ENCODE data around the gene KCNMB2. TPM values are rescaled to one million over a fixed set of nuclear protein-coding genes. Genes with fewer than 3 reads are reported as not detected.

KCNMB2 gene
- polyA plus RNA-seq, 1 of the 3 experiments (the other 2 are of a cell fraction): not detected

- Histone ChIP-seq H3K36me3 (replicated peaks in 1 of 2; ENCODE audit: control insufficient read depth in 1 of 2, insufficient read depth in 2 of 2, low read length in 1 of 2) (no peaks in the 10 kb centered on the region), H2AFZ (ENCODE audit: low read depth) (no peak overlapping the region), H3K27ac (ENCODE audit: low read depth in 2 of 2, low read length in 1 of 2) (no peak overlapping the region), H3K4me1 (ENCODE audit: control insufficient read depth in 1 of 2, insufficient read depth in 2 of 2, low read depth in 1 of 2, low read length in 1 of 2) (no peaks in the 10 kb centered on the region), H3F3A (replicated peaks; ENCODE audit: insufficient read depth) (no peaks in the 10 kb centered on the region), H3K4me3 (ENCODE audit: low read depth in 2 of 2, low read length in 1 of 2) (no peak overlapping the region), H3K79me2 (ENCODE audit: insufficient read depth) (no peaks in the 10 kb centered on the region), H4K20me1 (ENCODE audit: insufficient read depth) (no peaks in the 10 kb centered on the region), H3K9me3 (no peaks in the 10 kb centered on the region), H3K9me2 (no peaks in the 10 kb centered on the region), H3K4me2 (no peak overlapping the region), H3K9ac (no peak overlapping the region), H3K27me3 (ENCODE audit: insufficient read depth) (no peaks in the 10 kb centered on the region)
- 46% methylated on average over 3 of the region's 3 CpGs for WGBS (ENCODE audit: low lambda C conversion rate)
- no peak for TF ChIP-seq TCF12 (IDR thresholded peaks at IDR 0.05)
- no peak for TF ChIP-seq ELF1 (IDR thresholded peaks at IDR 0.05)
- TF ChIP-seq SMC3 (IDR thresholded peaks at IDR 0.05; ENCODE audit: low read depth, low read length): no peak
- no peak for TF ChIP-seq USF1 (IDR thresholded peaks at IDR 0.05; ENCODE audit: borderline replicate concordance, low read depth)
- no peak for TF ChIP-seq GABPA (IDR thresholded peaks at IDR 0.05; ENCODE audit: low read depth)
- no peak for TF ChIP-seq CHD2 (IDR thresholded peaks at IDR 0.05; ENCODE audit: low read length, partially characterized antibody)
- no peak for TF ChIP-seq RXRA (IDR thresholded peaks at IDR 0.05; ENCODE audit: borderline replicate concordance, low read depth)
- no peak for TF ChIP-seq FOXM1 (IDR thresholded peaks at IDR 0.05; ENCODE audit: low read depth)
- no peak for TF ChIP-seq RFX5 (IDR thresholded peaks at IDR 0.05; ENCODE audit: low read length)
- TF ChIP-seq RAD21 (IDR thresholded peaks at IDR 0.05; ENCODE audit: low read length): no peak
- TF ChIP-seq REST (IDR thresholded peaks at IDR 0.05; ENCODE audit: low read depth, low read length): no peak
- no peak for TF ChIP-seq EP300 (IDR thresholded peaks at IDR 0.05; ENCODE audit: borderline replicate concordance in 1 of 2, low read depth in 1 of 2, low read length in 1 of 2)
- TF ChIP-seq POLR2AphosphoS5 (IDR thresholded peaks at IDR 0.05; ENCODE audit: low read depth, low read length): no peak
- no peak for DNase-seq
- ChIA-PET POLR2A (no interaction called here), CTCF (no interaction called here)
Measured at GRCh38 chr3:178761461-178761860, 225.2 kb downstream of the KCNMB2 start.

GRCh38 chr3:178762385-178762784 is 226.1 kb downstream of the KCNMB2 start:
- Histone ChIP-seq H4K20me1 (ENCODE audit: insufficient read depth) (no peaks in the 10 kb centered on the region), H3K79me2 (ENCODE audit: insufficient read depth) (no peaks in the 10 kb centered on the region), H3K9me2 (no peaks in the 10 kb centered on the region), H3K27me3 (ENCODE audit: insufficient read depth) (no peaks in the 10 kb centered on the region), H3F3A (replicated peaks; ENCODE audit: insufficient read depth) (no peaks in the 10 kb centered on the region), H3K9me3 (no peaks in the 10 kb centered on the region), H2AFZ (ENCODE audit: low read depth) (no peak overlapping the region), H3K9ac (no peak overlapping the region), H3K36me3 (replicated peaks in 1 of 2; ENCODE audit: control insufficient read depth in 1 of 2, insufficient read depth in 2 of 2, low read length in 1 of 2) (no peaks in the 10 kb centered on the region), H3K4me3 (ENCODE audit: low read depth in 2 of 2, low read length in 1 of 2) (no peak overlapping the region), H3K27ac (ENCODE audit: low read depth in 2 of 2, low read length in 1 of 2) (no peak overlapping the region), H3K4me2 (no peak overlapping the region), H3K4me1 (ENCODE audit: control insufficient read depth in 1 of 2, insufficient read depth in 2 of 2, low read depth in 1 of 2, low read length in 1 of 2) (no peaks in the 10 kb centered on the region)
- CTCF ChIA-PET: no interaction called here
- POLR2A ChIA-PET: no interaction called here
- no peak for DNase-seq
- WGBS (ENCODE audit: low lambda C conversion rate): 48% methylated on average over 1 of the region's 1 CpG
- TF ChIP-seq RXRA (IDR thresholded peaks at IDR 0.05; ENCODE audit: borderline replicate concordance, low read depth): no peak
- no peak for TF ChIP-seq YY1 (IDR thresholded peaks at IDR 0.05; ENCODE audit: low read depth)
- TF ChIP-seq NFIC (IDR thresholded peaks at IDR 0.05; ENCODE audit: borderline replicate concordance): no peak
- TF ChIP-seq REST (IDR thresholded peaks at IDR 0.05; ENCODE audit: low read depth, low read length): no peak
- no peak for TF ChIP-seq IRF3 (IDR thresholded peaks at IDR 0.05; ENCODE audit: low read depth, low read length)
- no peak for TF ChIP-seq JUND (IDR thresholded peaks at IDR 0.05)
- TF ChIP-seq USF2 (IDR thresholded peaks at IDR 0.05; ENCODE audit: borderline replicate concordance, low read depth, low read length): no peak
- no peak for TF ChIP-seq CHD2 (IDR thresholded peaks at IDR 0.05; ENCODE audit: low read length, partially characterized antibody)

Measured in SK-N-SH (cell line).